GM12878 (cell line): Measurements from ENCODE around the gene CYP1B1. TPM values are rescaled to one million over a fixed set of nuclear protein-coding genes. Genes with fewer than 3 reads are reported as not detected.
A peak's percentile ranks its signal among the peaks of the same experiment; 100 is the strongest.

ENCODE experiments used
- BHLHE40 ChIP-seq, 2 experiments: fragments of 450-650 bp in 1 of 2; IDR thresholded peaks; 2 replicates each; pipeline ENCODE4 v1.6.1; 2011 to 2017; ENCODE audit warnings: low read depth in 2 of 2, borderline replicate concordance in 1 of 2, improper control_type of control experiment in 1 of 2, low read length in 1 of 2, mild to moderate bottlenecking in 1 of 2
- CEBPZ ChIP-seq: fragments of 150-350 bp; IDR thresholded peaks from 2 replicates; pipeline ENCODE4 v1.6.1; 2016; ENCODE audit warnings: low read depth, low read length
- CREM ChIP-seq: IDR thresholded peaks from 2 replicates; pipeline ENCODE4 v1.6.1; 2014; ENCODE audit warnings: antibody characterized with exemption, low read depth
- LARP7 ChIP-seq: fragments of 450-650 bp; IDR thresholded peaks from 2 replicates; pipeline ENCODE4 v1.6.1; 2017; ENCODE audit warnings: mild to moderate bottlenecking
- MEF2B ChIP-seq: fragments of 450-650 bp; IDR thresholded peaks from 2 replicates; pipeline ENCODE4 v1.6.1; 2018; ENCODE audit warnings: mild to moderate bottlenecking, moderate library complexity; ENCODE audit not compliant: partially characterized antibody, poor library complexity, severe bottlenecking
- NR2C1 ChIP-seq: fragments of 450-650 bp; IDR thresholded peaks from 2 replicates; pipeline ENCODE4 v1.6.1; 2017; ENCODE audit warnings: antibody characterized with exemption, mild to moderate bottlenecking, moderate library complexity
- NR2C2 ChIP-seq: IDR thresholded peaks from 2 replicates; pipeline ENCODE4 v1.6.1; 2011; ENCODE audit warnings: borderline replicate concordance, low read depth; ENCODE audit not compliant: control insufficient read depth, insufficient read length
- NRF1 ChIP-seq: conservative IDR thresholded peaks from 2 replicates; pipeline ENCODE4 v1.6.1; 2011; ENCODE audit warnings: mild to moderate bottlenecking, low read depth, low read length, improper control_type of control experiment
- POLR2AphosphoS2 ChIP-seq: IDR thresholded peaks from 2 replicates; pipeline ENCODE4 v1.6.1; 2011; ENCODE audit warnings: low read depth, mild to moderate bottlenecking, low read length, improper control_type of control experiment, moderate library complexity
- RCOR1 ChIP-seq: conservative IDR thresholded peaks from 2 replicates; pipeline ENCODE4 v1.6.1; 2012; ENCODE audit warnings: low read depth, low read length, improper control_type of control experiment
- SREBF2 ChIP-seq: IDR thresholded peaks from 2 replicates; pipeline ENCODE4 v1.6.1; 2012; ENCODE audit warnings: mild to moderate bottlenecking, low read length
- USF1 ChIP-seq: IDR thresholded peaks from 2 replicates; pipeline ENCODE4 v1.6.1; 2011; ENCODE audit warnings: borderline replicate concordance, low read depth, mild to moderate bottlenecking, moderate library complexity, mixed read lengths, low read length; ENCODE audit not compliant: insufficient read depth; ENCODE audit errors: extremely low read length
- ZBTB4 ChIP-seq: fragments of 450-650 bp; formaldehyde crosslinking; IDR thresholded peaks from 2 replicates; pipeline ENCODE4 v1.4.0; 2022; ENCODE audit warnings: mild to moderate bottlenecking, moderate library complexity
- ZNF592 ChIP-seq: fragments of 450-650 bp; IDR thresholded peaks from 2 replicates; pipeline ENCODE4 v1.6.1; 2017; ENCODE audit warnings: mild to moderate bottlenecking, moderate library complexity
- ZNF622 ChIP-seq: fragments of 450-650 bp; IDR thresholded peaks from 2 replicates; pipeline ENCODE4 v1.6.1; 2017; ENCODE audit warnings: mild to moderate bottlenecking, inconsistent platforms
- polyA plus RNA-seq, 11 experiments: library from polyadenylated mRNA; depleted of rRNA in 4 of 11; unstranded in 6 of 11; stranded (reverse) in 5 of 11; fragments of >200 nt; fragmentation: Nextera tagmentation in 4 of 11; fragmentation: Illumina TruSeq in 1 of 11; extraction: Ambion mirVana in 4 of 11; extraction: Trizol in 1 of 11; gene quantifications; 1 replicate in 1 of 11; 2 replicates in 10 of 11; pipeline versions ENCODE4 v1.2.1 to v1.2.3, GENCODE V29; 2011 to 2016; ENCODE audit warnings: inconsistent platforms in 2 of 11, missing spikeins in 2 of 11, low read depth in 1 of 11
- total RNA-seq, 4 experiments: library from RNA; depleted of rRNA in 3 of 4; stranded (reverse); fragments of >200 nt in 3 of 4; fragmentation: Illumina TruSeq in 1 of 4; extraction: Trizol in 1 of 4; gene quantifications; 2 replicates each; pipeline versions ENCODE4 v1.2.1 to v1.2.3, GENCODE V29; 2013 to 2021

The CYP1B1 gene
- total and polyA plus RNA-seq, 10 of the 15 experiments (the other 5 are each of a cell fraction or from before 2014, with no cell fraction given) = 0.35 to 29.7 (median 3.4) TPM

GRCh38 chr2:38076710-38077430 lies 919 bp upstream of the CYP1B1 start (continued):
- TF ChIP-seq CEBPZ = no peak
- no peak for TF ChIP-seq ZNF622
- TF ChIP-seq LARP7 = peak; percentile 44; the same call in 1 of the 2 replicates
- no peak for TF ChIP-seq NR2C1
- no peak for TF ChIP-seq USF1
- TF ChIP-seq POLR2AphosphoS2 = no peak
- no peak for TF ChIP-seq ZNF592
- no peak for TF ChIP-seq MEF2B
- TF ChIP-seq ZBTB4 (CRISPR knock-in tag) = no peak
- no peak for TF ChIP-seq RCOR1
- TF ChIP-seq NR2C2 = no peak
- no peak for TF ChIP-seq SREBF2
- TF ChIP-seq NRF1 = no peak
- peak; percentile 85 for TF ChIP-seq CREM
- TF ChIP-seq BHLHE40 (IDR thresholded peaks at IDR 0.05; ENCODE audit: borderline replicate concordance in 1 of 2, low read depth in 2 of 2, low read length in 1 of 2) = peak; percentile 41 to 80; a peak in 3 of 4 replicates
